ENCODE measurements around the gene DTD2.

The DTD2 gene

DNA sequence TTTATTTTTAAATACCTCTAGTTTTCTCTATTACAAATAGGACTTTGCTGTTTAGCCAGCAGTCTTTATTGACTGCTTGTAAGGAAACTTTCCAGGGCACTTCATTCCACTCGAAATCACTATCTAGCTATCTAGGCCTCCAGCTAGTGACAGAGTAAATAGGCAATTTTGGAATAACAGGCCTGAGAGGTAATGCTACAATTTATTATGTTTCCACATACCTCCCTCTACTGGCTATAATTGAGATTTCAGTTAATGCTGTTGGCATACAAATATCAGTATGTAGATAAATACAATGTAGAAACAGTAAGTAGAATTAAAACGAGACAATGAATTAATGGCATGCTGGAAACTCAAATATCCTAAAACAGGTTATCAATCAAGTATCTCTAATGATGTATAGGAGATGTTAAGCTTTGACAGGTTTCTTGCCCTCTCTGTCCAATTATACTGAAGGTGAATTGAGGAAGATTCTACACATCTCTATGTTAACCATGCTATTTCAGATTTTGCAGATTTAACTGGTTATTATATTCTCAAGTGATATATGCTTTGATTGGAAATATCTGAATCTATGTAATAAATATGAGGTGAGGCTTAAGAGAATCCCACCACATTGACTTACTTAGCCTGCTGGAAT lies 7.2 kb downstream of the DTD2 start:
- Histone ChIP-seq H3K9me3 (no peaks in the 10 kb centered on the region), H3K4me1 (peaks cover 5% of the 10 kb centered on the region), H3K36me3 (peaks cover 13% of the 10 kb centered on the region), H3K4me3 (ENCODE audit: low read depth, low read length) (no peak overlapping the region), H3K27me3 (no peaks in the 10 kb centered on the region)
- TF ChIP-seq, protein P1, sequence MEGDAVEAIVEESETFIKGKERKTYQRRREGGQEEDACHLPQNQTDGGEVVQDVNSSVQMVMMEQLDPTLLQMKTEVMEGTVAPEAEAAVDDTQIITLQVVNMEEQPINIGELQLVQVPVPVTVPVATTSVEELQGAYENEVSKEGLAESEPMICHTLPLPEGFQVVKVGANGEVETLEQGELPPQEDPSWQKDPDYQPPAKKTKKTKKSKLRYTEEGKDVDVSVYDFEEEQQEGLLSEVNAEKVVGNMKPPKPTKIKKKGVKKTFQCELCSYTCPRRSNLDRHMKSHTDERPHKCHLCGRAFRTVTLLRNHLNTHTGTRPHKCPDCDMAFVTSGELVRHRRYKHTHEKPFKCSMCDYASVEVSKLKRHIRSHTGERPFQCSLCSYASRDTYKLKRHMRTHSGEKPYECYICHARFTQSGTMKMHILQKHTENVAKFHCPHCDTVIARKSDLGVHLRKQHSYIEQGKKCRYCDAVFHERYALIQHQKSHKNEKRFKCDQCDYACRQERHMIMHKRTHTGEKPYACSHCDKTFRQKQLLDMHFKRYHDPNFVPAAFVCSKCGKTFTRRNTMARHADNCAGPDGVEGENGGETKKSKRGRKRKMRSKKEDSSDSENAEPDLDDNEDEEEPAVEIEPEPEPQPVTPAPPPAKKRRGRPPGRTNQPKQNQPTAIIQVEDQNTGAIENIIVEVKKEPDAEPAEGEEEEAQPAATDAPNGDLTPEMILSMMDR (IDR thresholded peaks at IDR 0.05; ENCODE audit: low read depth, low read length): peak; percentile 62
- no peak for DNase-seq

DNA sequence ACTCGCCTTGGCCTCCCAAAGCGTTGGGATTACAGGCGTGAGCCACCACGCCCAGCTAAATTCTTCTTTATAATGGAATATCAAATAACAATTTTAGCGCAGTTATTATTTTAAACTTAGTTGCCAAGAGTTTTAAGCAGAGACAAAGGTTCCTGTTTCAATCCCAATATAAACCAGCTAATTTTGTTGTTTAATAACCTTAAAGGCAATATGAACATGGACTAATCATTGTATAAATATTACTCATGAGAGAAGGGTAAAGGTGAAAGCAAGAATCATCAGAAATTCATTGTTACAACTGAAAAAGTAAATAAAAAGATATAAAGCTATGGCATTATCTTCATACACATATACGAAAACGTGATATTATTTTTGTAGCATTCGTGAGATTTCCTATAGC lies 8.2 kb downstream of the DTD2 start:
- Histone ChIP-seq H3K9me3 (no peaks in the 10 kb centered on the region), H3K27me3 (no peaks in the 10 kb centered on the region), H3K4me3 (ENCODE audit: low read depth, low read length) (no peak overlapping the region), H3K4me1 (peaks cover 5% of the 10 kb centered on the region), H3K36me3 (peaks cover 13% of the 10 kb centered on the region)
- no peak for DNase-seq
- TF ChIP-seq, protein P1 (IDR thresholded peaks at IDR 0.05; ENCODE audit: low read depth, low read length): no peak

DNA sequence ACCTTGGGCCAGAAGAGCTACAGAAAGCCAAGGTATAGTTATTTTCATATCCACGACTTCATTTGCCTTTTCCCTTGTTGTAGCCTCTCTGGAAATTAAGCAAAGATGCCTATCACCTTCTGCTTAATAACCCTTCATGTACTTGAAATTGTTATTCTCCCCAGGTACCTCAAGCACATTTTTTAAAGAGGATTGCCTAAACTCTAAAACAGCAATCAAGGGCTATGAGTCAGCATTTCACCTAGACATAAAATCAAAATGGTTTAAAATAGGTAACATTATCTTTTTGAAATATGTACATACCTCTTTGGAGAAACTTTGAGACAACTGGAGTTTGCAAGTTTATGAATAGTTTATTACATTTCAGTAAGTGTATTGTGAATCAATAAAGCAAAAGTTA lies 11.6 kb downstream of the DTD2 start:
- Histone ChIP-seq H3K27me3 (no peaks in the 10 kb centered on the region), H3K9me3 (no peaks in the 10 kb centered on the region), H3K4me1 (peaks cover 2% of the 10 kb centered on the region; the same call in 1 of the 2 replicates), H3K36me3 (peaks cover 5% of the 10 kb centered on the region; the same call in 1 of the 2 replicates), H3K4me3 (ENCODE audit: low read depth, low read length) (no peak overlapping the region)
- TF ChIP-seq, protein P1 (IDR thresholded peaks at IDR 0.05; ENCODE audit: low read depth, low read length): no peak
- DNase-seq: no peak

DNA sequence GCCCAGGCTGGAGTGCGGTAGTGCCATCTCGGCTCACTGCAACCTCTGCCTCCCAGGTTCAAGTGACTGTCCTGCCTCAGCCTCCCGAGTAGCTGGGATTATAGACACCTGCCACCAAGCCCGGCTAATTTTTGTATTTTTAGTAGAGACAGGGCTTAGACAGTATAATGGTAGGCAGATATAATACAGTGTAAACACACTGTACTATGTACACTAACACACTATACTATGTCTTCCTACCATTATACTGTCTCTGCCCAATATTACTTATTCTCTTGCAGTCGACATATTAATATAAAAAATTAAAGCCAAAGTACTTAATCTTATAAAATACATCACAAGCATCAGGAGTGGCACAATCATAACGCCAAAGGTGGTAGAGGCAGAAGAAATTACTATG lies 15.0 kb downstream of the DTD2 start:
- TF ChIP-seq, protein P1 (IDR thresholded peaks at IDR 0.05; ENCODE audit: low read depth, low read length): no peak

DNA sequence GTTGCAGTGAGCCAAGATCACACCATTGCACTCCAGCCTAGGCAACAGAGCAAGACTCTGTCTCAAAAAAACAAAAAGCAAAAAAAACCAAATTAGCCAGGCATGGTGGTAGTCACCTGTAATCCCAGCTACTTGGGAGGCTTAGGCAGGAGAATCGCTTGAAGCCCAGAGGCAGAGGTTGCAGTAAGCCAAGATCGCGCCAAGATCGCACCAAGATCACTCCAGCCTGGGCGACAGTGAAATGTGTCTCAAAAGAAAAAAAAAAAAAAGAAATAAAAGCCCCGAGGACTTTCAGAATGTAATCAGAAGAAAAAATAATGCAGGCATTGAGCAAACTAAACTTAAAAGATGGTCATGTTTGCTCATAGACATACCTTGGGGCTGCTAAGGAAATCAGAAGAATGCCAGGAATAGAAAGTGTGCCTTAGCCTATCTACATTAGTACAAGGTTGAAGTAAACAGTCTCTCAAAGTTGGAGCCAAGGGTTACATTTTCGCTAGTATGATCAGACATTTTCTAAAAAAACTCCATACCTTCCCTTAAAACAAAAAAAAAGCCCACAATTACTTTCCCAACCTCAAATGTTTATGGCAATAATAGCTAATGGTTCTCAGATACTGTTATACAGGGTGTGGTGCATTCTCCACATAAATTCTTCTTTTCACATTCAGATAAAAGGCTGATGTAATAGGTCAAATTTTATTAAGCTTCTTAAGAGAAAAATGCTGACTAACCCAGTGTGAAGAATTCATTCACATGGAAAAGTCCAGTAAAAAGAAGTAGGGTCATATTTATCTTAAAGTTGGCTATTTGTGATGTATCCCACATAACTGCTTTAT lies 15.8 kb downstream of the DTD2 start:
- Histone ChIP-seq H3K9me3 (no peaks in the 10 kb centered on the region), H3K4me1 (no peaks in the 10 kb centered on the region), H3K36me3 (no peaks in the 10 kb centered on the region), H3K4me3 (ENCODE audit: low read depth, low read length) (no peak overlapping the region), H3K27me3 (no peaks in the 10 kb centered on the region)
- DNase-seq: no peak
- TF ChIP-seq, protein P1 (IDR thresholded peaks at IDR 0.05; ENCODE audit: low read depth, low read length): no peak

More for the DNA sequence above, 15.0 kb downstream of the DTD2 start:
- no peaks in the 10 kb centered on the region for H3K9me3 ChIP-seq
- no peaks in the 10 kb centered on the region for H3K4me1 ChIP-seq
- no peaks in the 10 kb centered on the region for H3K27me3 ChIP-seq
- no peak for DNase-seq
- no peaks in the 10 kb centered on the region for H3K36me3 ChIP-seq
- H3K4me3 ChIP-seq (ENCODE audit: low read depth, low read length): no peak overlapping the region

DNA sequence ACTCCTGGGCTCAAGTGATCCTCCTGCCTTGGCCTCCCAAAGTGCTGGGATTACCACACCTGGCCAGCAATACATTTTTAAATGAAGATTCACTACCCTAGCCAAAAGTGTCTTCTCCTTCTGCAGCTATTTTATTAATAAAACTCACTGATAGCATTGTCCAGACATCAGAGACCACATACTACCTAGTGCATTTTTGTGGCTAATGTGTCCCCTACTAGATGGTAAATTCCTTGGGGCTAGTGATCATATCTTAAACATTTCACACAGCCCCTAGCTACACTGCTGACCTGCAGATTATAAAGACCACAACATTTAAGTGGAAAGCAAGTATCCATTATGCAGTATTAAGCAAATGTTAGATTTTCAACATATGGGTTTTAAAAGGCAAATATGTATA lies 17.0 kb downstream of the DTD2 start:
- Histone ChIP-seq H3K27me3 (no peaks in the 10 kb centered on the region), H3K4me3 (ENCODE audit: low read depth, low read length) (no peak overlapping the region), H3K4me1 (no peaks in the 10 kb centered on the region), H3K36me3 (no peaks in the 10 kb centered on the region), H3K9me3 (no peaks in the 10 kb centered on the region)
- TF ChIP-seq, protein P1 (IDR thresholded peaks at IDR 0.05; ENCODE audit: low read depth, low read length): no peak
- DNase-seq: no peak
